ENCODE results near the gene PELO.

DNA sequence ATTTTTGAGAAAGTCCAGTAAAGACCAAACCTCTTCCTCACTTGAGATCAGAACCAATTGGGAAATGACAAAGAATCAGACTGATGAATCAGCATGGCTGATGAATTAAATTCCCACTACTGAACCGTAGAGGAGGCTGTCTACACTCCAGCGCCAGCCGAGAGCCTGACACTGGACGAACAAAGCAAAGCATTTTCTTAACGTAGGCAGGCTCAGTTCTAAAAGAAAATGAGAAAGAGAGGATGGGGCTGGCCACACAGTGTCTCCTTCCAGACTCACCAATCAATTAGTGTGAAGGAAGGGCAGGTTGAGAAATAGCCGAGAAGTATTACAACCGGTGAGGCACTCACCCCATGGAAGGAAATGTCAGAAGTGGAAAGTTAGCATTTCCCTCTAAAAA is 49.4 kb downstream of the PELO start:
- TF ChIP-seq, protein P1, sequence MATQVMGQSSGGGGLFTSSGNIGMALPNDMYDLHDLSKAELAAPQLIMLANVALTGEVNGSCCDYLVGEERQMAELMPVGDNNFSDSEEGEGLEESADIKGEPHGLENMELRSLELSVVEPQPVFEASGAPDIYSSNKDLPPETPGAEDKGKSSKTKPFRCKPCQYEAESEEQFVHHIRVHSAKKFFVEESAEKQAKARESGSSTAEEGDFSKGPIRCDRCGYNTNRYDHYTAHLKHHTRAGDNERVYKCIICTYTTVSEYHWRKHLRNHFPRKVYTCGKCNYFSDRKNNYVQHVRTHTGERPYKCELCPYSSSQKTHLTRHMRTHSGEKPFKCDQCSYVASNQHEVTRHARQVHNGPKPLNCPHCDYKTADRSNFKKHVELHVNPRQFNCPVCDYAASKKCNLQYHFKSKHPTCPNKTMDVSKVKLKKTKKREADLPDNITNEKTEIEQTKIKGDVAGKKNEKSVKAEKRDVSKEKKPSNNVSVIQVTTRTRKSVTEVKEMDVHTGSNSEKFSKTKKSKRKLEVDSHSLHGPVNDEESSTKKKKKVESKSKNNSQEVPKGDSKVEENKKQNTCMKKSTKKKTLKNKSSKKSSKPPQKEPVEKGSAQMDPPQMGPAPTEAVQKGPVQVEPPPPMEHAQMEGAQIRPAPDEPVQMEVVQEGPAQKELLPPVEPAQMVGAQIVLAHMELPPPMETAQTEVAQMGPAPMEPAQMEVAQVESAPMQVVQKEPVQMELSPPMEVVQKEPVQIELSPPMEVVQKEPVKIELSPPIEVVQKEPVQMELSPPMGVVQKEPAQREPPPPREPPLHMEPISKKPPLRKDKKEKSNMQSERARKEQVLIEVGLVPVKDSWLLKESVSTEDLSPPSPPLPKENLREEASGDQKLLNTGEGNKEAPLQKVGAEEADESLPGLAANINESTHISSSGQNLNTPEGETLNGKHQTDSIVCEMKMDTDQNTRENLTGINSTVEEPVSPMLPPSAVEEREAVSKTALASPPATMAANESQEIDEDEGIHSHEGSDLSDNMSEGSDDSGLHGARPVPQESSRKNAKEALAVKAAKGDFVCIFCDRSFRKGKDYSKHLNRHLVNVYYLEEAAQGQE (IDR thresholded peaks at IDR 0.05; ENCODE audit: low read depth, low read length) = no peak
- TF ChIP-seq, protein P2, sequence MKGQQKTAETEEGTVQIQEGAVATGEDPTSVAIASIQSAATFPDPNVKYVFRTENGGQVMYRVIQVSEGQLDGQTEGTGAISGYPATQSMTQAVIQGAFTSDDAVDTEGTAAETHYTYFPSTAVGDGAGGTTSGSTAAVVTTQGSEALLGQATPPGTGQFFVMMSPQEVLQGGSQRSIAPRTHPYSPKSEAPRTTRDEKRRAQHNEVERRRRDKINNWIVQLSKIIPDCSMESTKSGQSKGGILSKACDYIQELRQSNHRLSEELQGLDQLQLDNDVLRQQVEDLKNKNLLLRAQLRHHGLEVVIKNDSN (IDR thresholded peaks at IDR 0.05; ENCODE audit: borderline replicate concordance, low read depth) = no peak
- TF ChIP-seq, protein P3, sequence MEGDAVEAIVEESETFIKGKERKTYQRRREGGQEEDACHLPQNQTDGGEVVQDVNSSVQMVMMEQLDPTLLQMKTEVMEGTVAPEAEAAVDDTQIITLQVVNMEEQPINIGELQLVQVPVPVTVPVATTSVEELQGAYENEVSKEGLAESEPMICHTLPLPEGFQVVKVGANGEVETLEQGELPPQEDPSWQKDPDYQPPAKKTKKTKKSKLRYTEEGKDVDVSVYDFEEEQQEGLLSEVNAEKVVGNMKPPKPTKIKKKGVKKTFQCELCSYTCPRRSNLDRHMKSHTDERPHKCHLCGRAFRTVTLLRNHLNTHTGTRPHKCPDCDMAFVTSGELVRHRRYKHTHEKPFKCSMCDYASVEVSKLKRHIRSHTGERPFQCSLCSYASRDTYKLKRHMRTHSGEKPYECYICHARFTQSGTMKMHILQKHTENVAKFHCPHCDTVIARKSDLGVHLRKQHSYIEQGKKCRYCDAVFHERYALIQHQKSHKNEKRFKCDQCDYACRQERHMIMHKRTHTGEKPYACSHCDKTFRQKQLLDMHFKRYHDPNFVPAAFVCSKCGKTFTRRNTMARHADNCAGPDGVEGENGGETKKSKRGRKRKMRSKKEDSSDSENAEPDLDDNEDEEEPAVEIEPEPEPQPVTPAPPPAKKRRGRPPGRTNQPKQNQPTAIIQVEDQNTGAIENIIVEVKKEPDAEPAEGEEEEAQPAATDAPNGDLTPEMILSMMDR (IDR thresholded peaks at IDR 0.05) = no peak
- TF ChIP-seq EZH2phosphoT487 (IDR thresholded peaks at IDR 0.05; ENCODE audit: borderline replicate concordance, low read depth) (no peak), TCF12 (IDR thresholded peaks at IDR 0.05) (no peak), TEAD4 (IDR thresholded peaks at IDR 0.05; ENCODE audit: borderline replicate concordance, insufficient read depth) (no peak)
